ENCODE data around the gene OXER1. TPM values are rescaled to one million over a fixed set of nuclear protein-coding genes. Genes with fewer than 3 reads are reported as not detected.

OXER1 gene
- total RNA-seq (2014; rRNA removed; shearing (Covaris generic)), result not detected in 2 replicates

GRCh38 chr2:42764096-42764495, at the start of gene OXER1:
Gene OXER1, minus strand, starts transcription at chr2:42764135. Its CDS starts 73 bp downstream, at chr2:42764062.
- no peak for DNase-seq (ENCODE audit: low read depth)

GRCh38 chr2:42812899-42813479, 49.1 kb upstream of the OXER1 start:
- peak; percentile 48 for DNase-seq (ENCODE audit: low read depth)

- DNase-seq (ENCODE audit: low read depth), result peak; percentile 73
Measured at GRCh38 chr2:42810971-42811811, 47.3 kb upstream of the OXER1 start.

GRCh38 chr2:42810121-42810970, 46.4 kb upstream of the OXER1 start:
- DNase-seq (ENCODE audit: low read depth), result peak; percentile 93

GRCh38 chr2:42809819-42810120, 45.8 kb upstream of the OXER1 start:
- DNase-seq (ENCODE audit: low read depth), result peak; percentile 86

GRCh38 chr2:42809131-42809818, 45.3 kb upstream of the OXER1 start:
- DNase-seq (ENCODE audit: low read depth), result no peak

- DNase-seq (ENCODE audit: low read depth), result no peak
Measured at GRCh38 chr2:42808301-42808700, 44.4 kb upstream of the OXER1 start.

GRCh38 chr2:42806786-42807185, 42.9 kb upstream of the OXER1 start:
- no peak for DNase-seq (ENCODE audit: low read depth)

- DNase-seq (ENCODE audit: low read depth), result no peak
Measured at GRCh38 chr2:42804891-42805290, 41.0 kb upstream of the OXER1 start.

GRCh38 chr2:42804338-42804737, 40.4 kb upstream of the OXER1 start:
- DNase-seq (ENCODE audit: low read depth), result no peak

GRCh38 chr2:42802150-42802549, 38.2 kb upstream of the OXER1 start:
- no peak for DNase-seq (ENCODE audit: low read depth)

GRCh38 chr2:42801381-42801780, 37.4 kb upstream of the OXER1 start:
- DNase-seq (ENCODE audit: low read depth), result peak; percentile 55

GRCh38 chr2:42800981-42801380, 37.0 kb upstream of the OXER1 start:
- peak; percentile 40 for DNase-seq (ENCODE audit: low read depth)

GRCh38 chr2:42800461-42800962, 36.6 kb upstream of the OXER1 start:
- no peak for DNase-seq (ENCODE audit: low read depth)

- DNase-seq (ENCODE audit: low read depth), result no peak
Measured at GRCh38 chr2:42799881-42800280, 35.9 kb upstream of the OXER1 start.

GRCh38 chr2:42797281-42797680, 33.3 kb upstream of the OXER1 start:
- no peak for DNase-seq (ENCODE audit: low read depth)

- DNase-seq (ENCODE audit: low read depth), result peak; percentile 10
Measured at GRCh38 chr2:42796427-42797248, 32.7 kb upstream of the OXER1 start.

- no peak for DNase-seq (ENCODE audit: low read depth)
Measured at GRCh38 chr2:42795841-42796301, 31.9 kb upstream of the OXER1 start.

GRCh38 chr2:42795275-42795674, 31.3 kb upstream of the OXER1 start:
- DNase-seq (ENCODE audit: low read depth), result no peak

GRCh38 chr2:42794271-42795046, 30.5 kb upstream of the OXER1 start:
- DNase-seq (ENCODE audit: low read depth), result no peak

Measured in RPMI7951 (cell line).